Trophoblast cell (in vitro differentiated cells and primary cell): Measurements from ENCODE around the gene TCEA3.

Experiments
- DNase-seq, 2 donors: peaks; one replicate each; pipeline ENCODE4 v3.0.0-alpha.2; 2016
- H2AFZ ChIP-seq: 2 replicates; pipeline ENCODE4 v1.6.1; 2013; ENCODE audit warnings: low read length, moderate library complexity, mild to moderate bottlenecking; ENCODE audit not compliant: insufficient read depth, poor library complexity
- H2AK5ac ChIP-seq: 2 replicates; pipeline ENCODE4 v1.6.1; 2013; ENCODE audit warnings: mild to moderate bottlenecking, low read length
- H2BK120ac ChIP-seq: 2 replicates; pipeline ENCODE4 v1.6.1; 2013; ENCODE audit warnings: low read length, mild to moderate bottlenecking, moderate library complexity; ENCODE audit not compliant: insufficient read depth, poor library complexity
- H2BK12ac ChIP-seq: 2 replicates; pipeline ENCODE4 v1.6.1; 2013; ENCODE audit warnings: mild to moderate bottlenecking, low read length, moderate library complexity
- H2BK5ac ChIP-seq: 2 replicates; pipeline ENCODE4 v1.6.1; 2013; ENCODE audit warnings: low read length, low read depth, moderate library complexity, mild to moderate bottlenecking; ENCODE audit not compliant: poor library complexity
- H3K14ac ChIP-seq: 2 replicates; pipeline ENCODE4 v1.6.1; 2013; ENCODE audit warnings: mild to moderate bottlenecking, low read length
- H3K18ac ChIP-seq: 2 replicates; pipeline ENCODE4 v1.6.1; 2013; ENCODE audit warnings: mild to moderate bottlenecking, low read length
- H3K23ac ChIP-seq: 2 replicates; pipeline ENCODE4 v1.6.1; 2013; ENCODE audit warnings: low read length
- H3K27ac ChIP-seq: 2 replicates; pipeline ENCODE4 v1.5.1; 2013; ENCODE audit warnings: low read depth, mild to moderate bottlenecking, inconsistent platforms, low read length, moderate library complexity
- H3K27me3 ChIP-seq: 2 replicates; pipeline ENCODE4 v1.6.1; 2013; ENCODE audit warnings: inconsistent platforms, mild to moderate bottlenecking, low read length, moderate library complexity; ENCODE audit not compliant: insufficient read depth
- H3K36me3 ChIP-seq, 2 experiments: 1 replicate in 1 of 2; 2 replicates in 1 of 2; pipeline ENCODE4 v1.6.1; 2013; ENCODE audit warnings: low read length in 2 of 2, mild to moderate bottlenecking in 2 of 2, moderate library complexity in 1 of 2; ENCODE audit not compliant: insufficient read depth in 2 of 2, control insufficient read depth in 1 of 2
- H3K4ac ChIP-seq: 2 replicates; pipeline ENCODE4 v1.6.1; 2013; ENCODE audit warnings: low read depth, mild to moderate bottlenecking, low read length, moderate library complexity
- H3K4me1 ChIP-seq, 2 experiments: 1 replicate in 1 of 2; 2 replicates in 1 of 2; pipeline ENCODE4 v1.6.1; 2013; ENCODE audit warnings: low read length in 2 of 2, mild to moderate bottlenecking in 2 of 2, moderate library complexity in 1 of 2; ENCODE audit not compliant: insufficient read depth in 2 of 2, control insufficient read depth in 1 of 2
- H3K4me2 ChIP-seq: 2 replicates; pipeline ENCODE4 v1.6.1; 2013; ENCODE audit warnings: inconsistent platforms, mild to moderate bottlenecking, low read length, moderate library complexity
- H3K4me3 ChIP-seq: 2 replicates; pipeline ENCODE4 v1.5.1; 2013; ENCODE audit warnings: mild to moderate bottlenecking, low read depth, low read length, inconsistent platforms
- H3K79me1 ChIP-seq: one replicate; pipeline ENCODE4 v1.6.1; 2013; ENCODE audit warnings: low read length
- H3K79me2 ChIP-seq: 2 replicates; pipeline ENCODE4 v1.6.1; 2013; ENCODE audit warnings: low read length, mild to moderate bottlenecking; ENCODE audit not compliant: control insufficient read depth, insufficient read depth, poor library complexity
- H3K9ac ChIP-seq: 2 replicates; pipeline ENCODE4 v1.6.1; 2013; ENCODE audit warnings: mild to moderate bottlenecking, low read length
- H3K9me3 ChIP-seq: 2 replicates; pipeline ENCODE4 v1.6.1; 2013; ENCODE audit warnings: low read depth, mild to moderate bottlenecking, control low read depth, inconsistent platforms, low read length; ENCODE audit not compliant: insufficient read depth
- H4K12ac ChIP-seq: 2 replicates; pipeline ENCODE4 v1.6.1; 2013; ENCODE audit warnings: low read depth, mild to moderate bottlenecking, low read length, moderate library complexity
- H4K8ac ChIP-seq: 2 replicates; pipeline ENCODE4 v1.6.1; 2013; ENCODE audit warnings: low read depth, mild to moderate bottlenecking, low read length, moderate library complexity
- H4K91ac ChIP-seq: one replicate; pipeline ENCODE4 v1.6.1; 2013; ENCODE audit warnings: low read depth, mild to moderate bottlenecking, low read length, moderate library complexity
- WGBS: extraction: QIAGEN DNeasy Blood & Tissue Kit; methylation state at CpG from one replicate; pipeline ENCODE4 v1.1.7; 2013; ENCODE audit warnings: missing lambda C conversion rate; ENCODE audit not compliant: insufficient read length, insufficient coverage; ENCODE audit errors: extremely low coverage; 5-methylcytosine and 5-hydroxymethylcytosine counted together

Gene TCEA3

GRCh38 chr1:23357138-23357908 lies 67.2 kb downstream of the TCEA3 start:
- Histone ChIP-seq H3K9me3 (peaks cover 10% of the 10 kb centered on the region), H3K4ac (no peak overlapping the region), H3K27me3 (peaks cover 6% of the 10 kb centered on the region), H3K36me3 (peaks cover 5 to 17% of the 10 kb centered on the region in 2 experiments), H4K8ac (no peak overlapping the region), H3K79me2 (no peaks in the 10 kb centered on the region), H4K12ac (no peak overlapping the region), H2BK5ac (no peak overlapping the region), H3K4me1 (no peaks in the 10 kb centered on the region), H3K18ac (no peak overlapping the region), H3K4me2 (no peak overlapping the region), H4K91ac (no peak overlapping the region), H2BK12ac (no peak overlapping the region), H3K14ac (no peak overlapping the region), H2BK120ac (no peak overlapping the region), H2AK5ac (no peak overlapping the region), H3K79me1 (no peaks in the 10 kb centered on the region), H3K27ac (no peak overlapping the region), H3K23ac (no peak overlapping the region), H3K4me3 (no peak overlapping the region), H2AFZ (no peak overlapping the region), H3K9ac (no peak overlapping the region)
- DNase-seq, result no peak
- WGBS, result no CpG with 5 or more reads among the region's 3 CpGs

GRCh38 chr1:23356471-23357137 lies 67.9 kb downstream of the TCEA3 start:
- Histone ChIP-seq H4K12ac (no peak overlapping the region), H2BK12ac (no peak overlapping the region), H2BK120ac (no peak overlapping the region), H3K4me3 (no peak overlapping the region), H2BK5ac (no peak overlapping the region), H3K9ac (no peak overlapping the region), H3K4me2 (no peak overlapping the region), H3K14ac (no peak overlapping the region), H2AK5ac (no peak overlapping the region), H3K4ac (no peak overlapping the region), H4K91ac (no peak overlapping the region), H3K36me3 (peaks cover 0 to 10% of the 10 kb centered on the region in 2 experiments), H4K8ac (no peak overlapping the region), H2AFZ (no peak overlapping the region), H3K9me3 (peaks cover 5% of the 10 kb centered on the region), H3K79me1 (no peaks in the 10 kb centered on the region), H3K27ac (no peak overlapping the region), H3K27me3 (peaks cover 6% of the 10 kb centered on the region), H3K18ac (no peak overlapping the region), H3K23ac (no peak overlapping the region), H3K4me1 (no peaks in the 10 kb centered on the region), H3K79me2 (no peaks in the 10 kb centered on the region)
- WGBS, result no CpG with 5 or more reads among the region's 8 CpGs
- no peak for DNase-seq

- Histone ChIP-seq H3K4me3 (no peak overlapping the region), H2BK12ac (no peak overlapping the region), H3K4me1 (no peaks in the 10 kb centered on the region), H3K79me2 (no peaks in the 10 kb centered on the region), H3K9ac (no peak overlapping the region), H2AK5ac (no peak overlapping the region), H3K4ac (no peak overlapping the region), H3K36me3 (no peaks in the 10 kb centered on the region), H2BK5ac (no peak overlapping the region), H3K27ac (no peak overlapping the region), H3K79me1 (no peaks in the 10 kb centered on the region), H3K9me3 (no peaks in the 10 kb centered on the region), H2BK120ac (no peak overlapping the region), H3K23ac (no peak overlapping the region), H3K27me3 (peaks cover 6% of the 10 kb centered on the region), H3K4me2 (no peak overlapping the region), H3K14ac (no peak overlapping the region), H2AFZ (no peak overlapping the region), H4K12ac (no peak overlapping the region), H4K8ac (no peak overlapping the region), H4K91ac (no peak overlapping the region), H3K18ac (no peak overlapping the region)
- no CpG with 5 or more reads among the region's 3 CpGs for WGBS
- no peak for DNase-seq
These were observed 70.3 kb downstream of the TCEA3 start for GRCh38 chr1:23354245-23354644.

- H3K4me1 ChIP-seq, result no peaks in the 10 kb centered on the region
These were observed 72.4 kb downstream of the TCEA3 start for GRCh38 chr1:23352096-23352695.

More at GRCh38 chr1:23352096-23352695, 72.4 kb downstream of the TCEA3 start:
- H2AK5ac ChIP-seq, result no peak overlapping the region
- no peak overlapping the region for H4K91ac ChIP-seq
- WGBS, result no CpG with 5 or more reads among the region's 1 CpG
- no peak overlapping the region for H2AFZ ChIP-seq
- no peak overlapping the region for H3K4me3 ChIP-seq
- no peaks in the 10 kb centered on the region for H3K36me3 ChIP-seq
- no peak overlapping the region for H4K8ac ChIP-seq
- no peak overlapping the region for H2BK12ac ChIP-seq
- no peaks in the 10 kb centered on the region for H3K9me3 ChIP-seq
- H4K12ac ChIP-seq, result no peak overlapping the region
- no peak overlapping the region for H2BK5ac ChIP-seq
- no peak overlapping the region for H3K23ac ChIP-seq
- no peak overlapping the region for H2BK120ac ChIP-seq
- H3K14ac ChIP-seq, result no peak overlapping the region
- H3K79me2 ChIP-seq, result no peaks in the 10 kb centered on the region
- H3K4ac ChIP-seq, result no peak overlapping the region
- DNase-seq, result no peak
- no peaks in the 10 kb centered on the region for H3K79me1 ChIP-seq
- H3K9ac ChIP-seq, result no peak overlapping the region
- H3K27ac ChIP-seq, result no peak overlapping the region
- H3K18ac ChIP-seq, result no peak overlapping the region
- H3K27me3 ChIP-seq, result peaks cover 6% of the 10 kb centered on the region
- no peak overlapping the region for H3K4me2 ChIP-seq
